ENCODE measurements around the gene NARF.

Gene NARF

DNA sequence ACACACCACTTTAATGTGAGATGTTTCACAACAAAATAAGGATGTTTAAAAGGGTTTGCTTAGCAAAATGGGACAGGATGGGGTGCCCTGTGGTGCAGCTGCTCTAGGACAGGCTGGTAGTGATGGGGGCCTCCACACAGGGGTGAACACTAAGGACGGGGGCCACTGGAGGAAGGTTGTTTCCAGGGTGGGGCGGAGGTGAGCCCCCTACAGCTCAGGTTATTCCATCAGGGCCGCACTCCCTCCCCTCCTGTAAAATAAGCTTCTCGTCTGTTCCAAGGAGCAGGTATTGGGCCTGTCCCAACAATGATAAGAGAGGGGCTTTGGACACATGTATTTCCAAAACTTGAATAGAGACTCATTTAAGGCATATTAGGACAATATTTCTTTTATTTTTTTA lies 42.3 kb upstream of the NARF start:
- no peak overlapping the region for H2AFZ ChIP-seq
- no peaks in the 10 kb centered on the region for H3K9me3 ChIP-seq (ENCODE audit: control insufficient read depth, low read length)
- H3K27me3 ChIP-seq (ENCODE audit: control insufficient read depth, insufficient read depth, low read length), result no peaks in the 10 kb centered on the region
- H3K27ac ChIP-seq, result no peak overlapping the region
- TF ChIP-seq, protein P1, sequence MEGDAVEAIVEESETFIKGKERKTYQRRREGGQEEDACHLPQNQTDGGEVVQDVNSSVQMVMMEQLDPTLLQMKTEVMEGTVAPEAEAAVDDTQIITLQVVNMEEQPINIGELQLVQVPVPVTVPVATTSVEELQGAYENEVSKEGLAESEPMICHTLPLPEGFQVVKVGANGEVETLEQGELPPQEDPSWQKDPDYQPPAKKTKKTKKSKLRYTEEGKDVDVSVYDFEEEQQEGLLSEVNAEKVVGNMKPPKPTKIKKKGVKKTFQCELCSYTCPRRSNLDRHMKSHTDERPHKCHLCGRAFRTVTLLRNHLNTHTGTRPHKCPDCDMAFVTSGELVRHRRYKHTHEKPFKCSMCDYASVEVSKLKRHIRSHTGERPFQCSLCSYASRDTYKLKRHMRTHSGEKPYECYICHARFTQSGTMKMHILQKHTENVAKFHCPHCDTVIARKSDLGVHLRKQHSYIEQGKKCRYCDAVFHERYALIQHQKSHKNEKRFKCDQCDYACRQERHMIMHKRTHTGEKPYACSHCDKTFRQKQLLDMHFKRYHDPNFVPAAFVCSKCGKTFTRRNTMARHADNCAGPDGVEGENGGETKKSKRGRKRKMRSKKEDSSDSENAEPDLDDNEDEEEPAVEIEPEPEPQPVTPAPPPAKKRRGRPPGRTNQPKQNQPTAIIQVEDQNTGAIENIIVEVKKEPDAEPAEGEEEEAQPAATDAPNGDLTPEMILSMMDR (IDR thresholded peaks at IDR 0.05), result no peak
- H3K36me3 ChIP-seq (ENCODE audit: control insufficient read depth, insufficient read depth, low read length), result no peaks in the 10 kb centered on the region
- peaks cover 16% of the 10 kb centered on the region for H3K79me2 ChIP-seq
- H3K4me2 ChIP-seq (ENCODE audit: low read length), result no peak overlapping the region
- H3K4me1 ChIP-seq, result peaks cover 17% of the 10 kb centered on the region
- no peak overlapping the region for H3K9ac ChIP-seq
- H3K4me3 ChIP-seq (ENCODE audit: low read depth, low read length), result no peak overlapping the region

DNA sequence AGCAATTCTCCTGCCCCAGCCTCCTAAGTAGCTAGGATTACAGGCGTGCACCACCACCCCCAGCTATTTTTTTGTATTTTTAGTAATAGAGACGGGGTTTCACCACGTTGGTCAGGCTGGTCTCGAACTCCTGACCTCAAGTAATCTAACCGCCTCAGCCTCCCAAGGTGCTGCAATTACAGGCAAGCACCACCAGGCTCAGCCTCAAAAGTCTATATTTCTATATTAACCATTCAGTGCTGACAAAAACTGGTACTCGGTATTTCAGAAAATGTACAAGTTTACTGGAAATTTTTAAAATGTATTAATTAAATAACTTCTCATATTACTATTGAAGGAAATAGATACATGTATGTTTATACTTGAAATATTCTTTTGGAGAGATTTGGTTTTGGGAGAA lies 41.8 kb upstream of the NARF start:
- Histone ChIP-seq H3K79me2 (peaks cover 11% of the 10 kb centered on the region), H3K27ac (no peak overlapping the region), H3K4me1 (peaks cover 17% of the 10 kb centered on the region), H3K36me3 (ENCODE audit: control insufficient read depth, insufficient read depth, low read length) (no peaks in the 10 kb centered on the region), H3K9ac (no peak overlapping the region), H3K9me3 (ENCODE audit: control insufficient read depth, low read length) (no peaks in the 10 kb centered on the region), H3K4me2 (ENCODE audit: low read length) (no peak overlapping the region), H3K27me3 (ENCODE audit: control insufficient read depth, insufficient read depth, low read length) (no peaks in the 10 kb centered on the region), H3K4me3 (ENCODE audit: low read depth, low read length) (no peak overlapping the region), H2AFZ (no peak overlapping the region)
- TF ChIP-seq, protein P1 (IDR thresholded peaks at IDR 0.05), result no peak

GRCh38 chr17:82418001-82418986 lies 40.2 kb upstream of the NARF start, which contains the start of the genes HEXD and OGFOD3:
HEXD (plus strand) TSS chr17:82418347; CDS start chr17:82419800, 1,453 bp downstream.
OGFOD3 (minus strand) TSS chr17:82418586; CDS start chr17:82418485, 101 bp downstream.
- Histone ChIP-seq H3K4me3 (ENCODE audit: low read depth, low read length) (peak within 1 kb of the TSS; percentile 80), H3K36me3 (ENCODE audit: control insufficient read depth, insufficient read depth, low read length) (no peaks in the 10 kb centered on the region), H3K27ac (peak within 1 kb of the TSS; percentile 87), H3K79me2 (peaks cover 2% of the 10 kb centered on the region), H2AFZ (peak within 1 kb of the TSS; percentile 89), H3K9ac (no peak within 1 kb of the TSS), H3K4me1 (peaks cover 11% of the 10 kb centered on the region), H3K27me3 (ENCODE audit: control insufficient read depth, insufficient read depth, low read length) (no peaks in the 10 kb centered on the region), H3K4me2 (ENCODE audit: low read length) (peak within 1 kb of the TSS; percentile 95), H3K9me3 (ENCODE audit: control insufficient read depth, low read length) (no peaks in the 10 kb centered on the region)
- TF ChIP-seq, protein P1 (IDR thresholded peaks at IDR 0.05), result no peak

DNA sequence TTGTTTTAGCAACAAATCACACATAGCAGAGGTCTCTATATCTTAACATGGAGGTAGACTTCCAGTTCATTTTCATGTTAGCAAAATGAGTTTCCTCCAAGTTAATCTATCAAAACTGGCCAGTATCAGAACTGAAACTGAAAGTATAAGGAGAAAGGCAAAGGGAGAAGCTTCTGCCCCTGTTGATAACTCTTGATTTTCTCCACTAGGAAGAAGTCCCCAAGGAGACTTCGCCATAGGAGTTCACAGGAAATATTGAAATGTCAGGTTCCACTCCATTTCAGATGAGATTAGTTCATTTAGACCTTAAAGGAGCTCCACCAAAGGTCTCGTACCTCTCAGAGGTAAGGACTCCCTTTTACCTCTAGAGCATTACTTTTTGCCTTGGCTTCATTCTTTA lies 39.0 kb upstream of the NARF start:
- Histone ChIP-seq H3K27ac (no peak overlapping the region), H3K36me3 (ENCODE audit: control insufficient read depth, insufficient read depth, low read length) (no peaks in the 10 kb centered on the region), H3K9me3 (ENCODE audit: control insufficient read depth, low read length) (no peaks in the 10 kb centered on the region), H3K27me3 (ENCODE audit: control insufficient read depth, insufficient read depth, low read length) (no peaks in the 10 kb centered on the region), H3K4me1 (peaks cover 11% of the 10 kb centered on the region), H3K79me2 (peaks cover 2% of the 10 kb centered on the region), H3K4me3 (ENCODE audit: low read depth, low read length) (no peak overlapping the region), H3K9ac (no peak overlapping the region), H2AFZ (peak overlapping the region; percentile 72), H3K4me2 (ENCODE audit: low read length) (no peak overlapping the region)
- TF ChIP-seq, protein P1 (IDR thresholded peaks at IDR 0.05), result no peak
